ENCODE measurements around the gene CORO2B.

DNA sequence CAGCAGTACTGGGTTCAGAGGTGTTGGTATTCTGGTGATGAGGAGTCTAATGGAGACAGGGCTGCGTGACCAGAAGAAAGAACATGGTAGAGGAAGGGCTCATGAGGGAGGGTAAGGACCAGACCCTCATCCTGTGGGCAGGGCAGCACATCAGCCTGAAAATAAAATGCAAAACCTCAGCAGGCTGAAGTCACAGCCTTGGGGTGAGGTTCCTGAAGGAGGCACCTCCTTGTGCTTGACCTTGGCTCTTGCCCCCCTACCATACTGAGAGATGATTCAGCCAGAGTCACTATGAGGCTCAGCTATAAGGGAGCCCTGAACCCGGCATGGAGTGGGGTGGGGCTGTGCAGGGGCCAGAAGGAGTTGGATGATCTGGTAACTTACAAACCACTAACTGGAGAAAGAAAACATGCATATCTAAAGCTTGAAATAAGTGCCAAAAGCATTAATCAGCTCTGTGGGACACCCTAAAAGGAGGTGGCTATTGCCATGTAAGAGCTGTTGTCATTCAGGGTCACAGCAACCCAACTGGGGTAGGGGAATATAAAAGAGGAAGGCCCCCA, 60.2 kb downstream of the CORO2B start:
- TF ChIP-seq, protein P1, sequence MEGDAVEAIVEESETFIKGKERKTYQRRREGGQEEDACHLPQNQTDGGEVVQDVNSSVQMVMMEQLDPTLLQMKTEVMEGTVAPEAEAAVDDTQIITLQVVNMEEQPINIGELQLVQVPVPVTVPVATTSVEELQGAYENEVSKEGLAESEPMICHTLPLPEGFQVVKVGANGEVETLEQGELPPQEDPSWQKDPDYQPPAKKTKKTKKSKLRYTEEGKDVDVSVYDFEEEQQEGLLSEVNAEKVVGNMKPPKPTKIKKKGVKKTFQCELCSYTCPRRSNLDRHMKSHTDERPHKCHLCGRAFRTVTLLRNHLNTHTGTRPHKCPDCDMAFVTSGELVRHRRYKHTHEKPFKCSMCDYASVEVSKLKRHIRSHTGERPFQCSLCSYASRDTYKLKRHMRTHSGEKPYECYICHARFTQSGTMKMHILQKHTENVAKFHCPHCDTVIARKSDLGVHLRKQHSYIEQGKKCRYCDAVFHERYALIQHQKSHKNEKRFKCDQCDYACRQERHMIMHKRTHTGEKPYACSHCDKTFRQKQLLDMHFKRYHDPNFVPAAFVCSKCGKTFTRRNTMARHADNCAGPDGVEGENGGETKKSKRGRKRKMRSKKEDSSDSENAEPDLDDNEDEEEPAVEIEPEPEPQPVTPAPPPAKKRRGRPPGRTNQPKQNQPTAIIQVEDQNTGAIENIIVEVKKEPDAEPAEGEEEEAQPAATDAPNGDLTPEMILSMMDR (IDR thresholded peaks at IDR 0.05) = no peak
- no peak for TF ChIP-seq POLR2A (IDR thresholded peaks at IDR 0.05)

All from uterus (tissue), 2 donors.